GM06990 (cell line): ENCODE measurements around the gene LSMEM2.

Experiments used
- DNase-seq: peaks from one replicate; pipeline ENCODE4 v3.0.0-alpha.2; 2011; ENCODE audit not compliant: insufficient read length; ENCODE audit errors: extremely low read depth
- H3K27me3 ChIP-seq: replicated peaks from 2 replicates; pipeline ENCODE4 v1.6.0; 2011; ENCODE audit warnings: low read length; ENCODE audit not compliant: control insufficient read depth, insufficient read depth
- H3K36me3 ChIP-seq: 2 replicates; pipeline ENCODE4 v1.5.1; 2011; ENCODE audit warnings: low read length; ENCODE audit not compliant: control insufficient read depth, insufficient read depth
- H3K4me3 ChIP-seq: replicated peaks from 2 replicates; pipeline ENCODE4 v1.5.1; 2011; ENCODE audit warnings: low read depth, mild to moderate bottlenecking, control low read depth, low read length
- CTCF ChIP-seq: IDR thresholded peaks from 2 replicates; pipeline ENCODE4 v1.5.1; 2011; ENCODE audit warnings: low read length, control low read depth, mild to moderate bottlenecking, inconsistent platforms; ENCODE audit not compliant: insufficient read depth, poor library complexity, severe bottlenecking

LSMEM2 gene

GRCh38 chr3:50318163-50318562 lies 39.3 kb downstream of the LSMEM2 start:
- no peak for TF ChIP-seq CTCF
- no peaks in the 10 kb centered on the region for H3K27me3 ChIP-seq
- no peak for DNase-seq
- H3K4me3 ChIP-seq = no peak overlapping the region
- peaks cover 5% of the 10 kb centered on the region for H3K36me3 ChIP-seq

GRCh38 chr3:50318615-50319014 lies 39.7 kb downstream of the LSMEM2 start:
- DNase-seq = no peak
- no peak for TF ChIP-seq CTCF
- H3K4me3 ChIP-seq = no peak overlapping the region
- H3K36me3 ChIP-seq = peaks cover 5% of the 10 kb centered on the region
- no peaks in the 10 kb centered on the region for H3K27me3 ChIP-seq

- Histone ChIP-seq H3K4me3 (no peak overlapping the region), H3K27me3 (no peaks in the 10 kb centered on the region), H3K36me3 (peaks cover 7% of the 10 kb centered on the region)
- no peak for TF ChIP-seq CTCF
- DNase-seq = no peak
These were observed 40.5 kb downstream of the LSMEM2 start for GRCh38 chr3:50319181-50319893.

GRCh38 chr3:50319894-50320625 lies 41.2 kb downstream of the LSMEM2 start:
- H3K27me3 ChIP-seq = no peaks in the 10 kb centered on the region
- no peak for DNase-seq
- peaks cover 7% of the 10 kb centered on the region for H3K36me3 ChIP-seq
- TF ChIP-seq CTCF = no peak
- H3K4me3 ChIP-seq = peak overlapping the region; percentile 70

- TF ChIP-seq CTCF = no peak
- no peak for DNase-seq
- H3K36me3 ChIP-seq = peaks cover 9% of the 10 kb centered on the region
- H3K27me3 ChIP-seq = no peaks in the 10 kb centered on the region
- H3K4me3 ChIP-seq = peak overlapping the region; percentile 70
These were observed 42.0 kb downstream of the LSMEM2 start for GRCh38 chr3:50320853-50321335.
